Suprapubic skin (tissue), 4 donors: ENCODE measurements around the gene XCR1. TPM values are rescaled to one million over a fixed set of nuclear protein-coding genes. Genes with fewer than 3 reads are reported as not detected.
"Not testable (repeated sequence)": the region's sequence is repeated elsewhere in the genome, so short reads cannot be mapped to it uniquely, and the experiment has no call there.

Source experiments
- DNase-seq, 2 donors: peaks; one replicate each; pipeline ENCODE4 v3.0.0-alpha.2; 2019; ENCODE audit warnings: low spot score in 2 of 2
- H3K27ac ChIP-seq: fragments of 200-600 bp; sonication (generic); one replicate; pipeline ENCODE4 v1.5.1; 2019
- H3K27me3 ChIP-seq: fragments of 200-600 bp; sonication (generic); one replicate; pipeline ENCODE4 v1.5.1; 2019
- H3K36me3 ChIP-seq: fragments of 200-600 bp; sonication (generic); one replicate; pipeline ENCODE4 v1.5.1; 2019
- H3K4me1 ChIP-seq: fragments of 200-600 bp; sonication (generic); one replicate; pipeline ENCODE4 v1.5.1; 2019
- H3K4me3 ChIP-seq: fragments of 200-600 bp; sonication (generic); one replicate; pipeline ENCODE4 v1.5.1; 2019; ENCODE audit warnings: mild to moderate bottlenecking
- H3K9me3 ChIP-seq: fragments of 200-600 bp; sonication (generic); one replicate; pipeline ENCODE4 v1.5.1; 2019
- CTCF ChIP-seq, 2 donors: fragments of 200-600 bp in 1 of 2; fragments of 450-650 bp in 1 of 2; sonication (generic) in 1 of 2; IDR thresholded peaks; one replicate each; pipeline ENCODE4 v1.5.1; 2016 to 2019; ENCODE audit warnings: antibody characterized with exemption in 2 of 2, mild to moderate bottlenecking in 1 of 2, moderate library complexity in 1 of 2
- EP300 ChIP-seq: sonication (generic); formaldehyde crosslinking; IDR thresholded peaks from one replicate; pipeline ENCODE4 v1.6.1; 2017; ENCODE audit warnings: antibody characterized with exemption
- POLR2A ChIP-seq, 2 donors: fragments of 450-650 bp; IDR thresholded peaks; one replicate each; pipeline ENCODE4 v1.6.1; 2017; ENCODE audit warnings: antibody characterized with exemption in 2 of 2, mild to moderate bottlenecking in 2 of 2, moderate library complexity in 2 of 2
- POLR2AphosphoS5 ChIP-seq, 3 donors: sonication (generic); formaldehyde crosslinking; IDR thresholded peaks; one replicate each; pipeline ENCODE4 v1.6.1; 2017; ENCODE audit warnings: antibody characterized with exemption in 3 of 3
- WGBS: methylation state at CpG from one replicate; pipeline ENCODE4 v1.1.5; 2018; 5-methylcytosine and 5-hydroxymethylcytosine counted together
- total RNA-seq, 4 donors: library from RNA; depleted of rRNA; stranded (reverse); fragments of >200 nt; gene quantifications; one replicate each; pipeline ENCODE4 v1.1.0, GENCODE V29; 2016

XCR1 gene
- total RNA-seq, 4 donors from 2014 or later = 0.93 to 7.2 (median 1.9) TPM; not detected in 1

DNA sequence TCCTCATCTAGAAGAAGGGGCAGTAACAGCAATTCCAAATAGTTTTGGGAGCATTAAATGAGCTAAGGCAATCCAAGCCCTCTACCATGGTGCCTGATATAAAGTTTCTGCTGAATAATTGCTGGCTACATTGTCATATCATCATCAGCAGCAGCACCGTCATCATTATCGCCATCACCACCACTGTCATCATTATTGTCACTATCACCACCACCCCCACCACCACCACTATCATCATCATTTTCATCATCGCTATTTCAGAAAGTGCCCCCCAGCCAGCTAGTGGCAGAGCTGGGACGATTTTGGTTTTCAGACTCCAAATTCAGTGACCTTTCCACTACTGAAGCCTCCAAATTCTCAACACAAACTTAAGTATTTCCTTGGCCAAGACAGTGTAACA lies 15.0 kb downstream of the XCR1 start:
- Histone ChIP-seq H3K9me3 (no peaks in the 10 kb centered on the region), H3K4me1 (no peaks in the 10 kb centered on the region), H3K27ac (no peak overlapping the region), H3K4me3 (no peak overlapping the region), H3K27me3 (no peaks in the 10 kb centered on the region), H3K36me3 (no peaks in the 10 kb centered on the region)
- no peak for TF ChIP-seq POLR2AphosphoS5 (IDR thresholded peaks at IDR 0.05)
- TF ChIP-seq EP300 = no peak
- TF ChIP-seq CTCF (IDR thresholded peaks at IDR 0.05) = no peak
- TF ChIP-seq POLR2A (IDR thresholded peaks at IDR 0.05) = no peak
- peak in 1 of 2 donors; percentile 43 for DNase-seq
- 79% methylated on average over 4 of the region's 4 CpGs for WGBS

GRCh38 chr3:46010519-46011113 lies 16.7 kb downstream of the XCR1 start:
- 91% methylated on average over 2 of the region's 2 CpGs for WGBS
- TF ChIP-seq CTCF (IDR thresholded peaks at IDR 0.05) = no peak
- TF ChIP-seq POLR2AphosphoS5 (IDR thresholded peaks at IDR 0.05) = no peak
- no peak for TF ChIP-seq EP300
- TF ChIP-seq POLR2A (IDR thresholded peaks at IDR 0.05) = no peak

DNA sequence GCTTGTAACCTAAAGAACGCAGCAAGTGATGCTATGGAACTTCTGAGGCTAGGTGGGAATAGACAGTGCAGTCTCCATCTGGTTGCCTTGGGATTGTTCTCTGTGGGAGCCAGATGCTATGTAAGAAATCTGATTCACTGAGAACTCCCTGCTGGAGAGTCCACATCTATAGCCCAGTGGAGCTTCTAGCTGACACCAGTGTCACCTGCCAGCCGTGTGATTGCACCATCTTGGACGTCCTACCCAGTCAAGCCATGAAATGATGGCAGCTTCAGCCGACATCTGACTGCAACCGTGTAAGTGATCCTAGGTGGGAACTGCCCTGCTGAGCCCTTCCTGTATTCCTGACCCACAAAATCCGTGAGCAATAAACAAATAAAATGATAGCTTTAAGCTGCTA lies 19.2 kb downstream of the XCR1 start:
- WGBS = 71% methylated on average over 6 of the region's 6 CpGs
- no peaks in the 10 kb centered on the region for H3K36me3 ChIP-seq
- peaks cover 7% of the 10 kb centered on the region for H3K4me1 ChIP-seq
- no peaks in the 10 kb centered on the region for H3K9me3 ChIP-seq
- no peak overlapping the region for H3K4me3 ChIP-seq
- TF ChIP-seq POLR2AphosphoS5 (IDR thresholded peaks at IDR 0.05) = no peak
- TF ChIP-seq CTCF (IDR thresholded peaks at IDR 0.05) = no peak
- TF ChIP-seq POLR2A (IDR thresholded peaks at IDR 0.05) = no peak
- TF ChIP-seq EP300 = no peak
- H3K27ac ChIP-seq = no peak overlapping the region
- no peaks in the 10 kb centered on the region for H3K27me3 ChIP-seq
- no peak for DNase-seq

More at GRCh38 chr3:46010519-46011113, 16.7 kb downstream of the XCR1 start:
- Histone ChIP-seq H3K9me3 (no peaks in the 10 kb centered on the region), H3K36me3 (no peaks in the 10 kb centered on the region), H3K27me3 (no peaks in the 10 kb centered on the region), H3K4me3 (no peak overlapping the region), H3K4me1 (peaks cover 7% of the 10 kb centered on the region), H3K27ac (no peak overlapping the region)
- DNase-seq = no peak

- no peak for TF ChIP-seq POLR2A (IDR thresholded peaks at IDR 0.05)
- H3K9me3 ChIP-seq = no peaks in the 10 kb centered on the region
- no peak overlapping the region for H3K27ac ChIP-seq
Measured at GRCh38 chr3:46007280-46007679, 20.0 kb downstream of the XCR1 start.

GRCh38 chr3:46006238-46007032 lies 20.8 kb downstream of the XCR1 start:
- H3K9me3 ChIP-seq = no peaks in the 10 kb centered on the region
- WGBS = 46% methylated on average over 5 of the region's 5 CpGs
- H3K27me3 ChIP-seq = no peaks in the 10 kb centered on the region
- H3K4me1 ChIP-seq = peaks cover 7% of the 10 kb centered on the region
- no peaks in the 10 kb centered on the region for H3K36me3 ChIP-seq
- H3K4me3 ChIP-seq = no peak overlapping the region
- no peak overlapping the region for H3K27ac ChIP-seq
- no peak for DNase-seq
- TF ChIP-seq POLR2A (IDR thresholded peaks at IDR 0.05) (no peak), POLR2AphosphoS5 (IDR thresholded peaks at IDR 0.05) (no peak), CTCF (IDR thresholded peaks at IDR 0.05) (no peak), EP300 (no peak)

More at GRCh38 chr3:46007280-46007679, 20.0 kb downstream of the XCR1 start:
- Histone ChIP-seq H3K36me3 (no peaks in the 10 kb centered on the region), H3K27me3 (no peaks in the 10 kb centered on the region), H3K4me1 (peaks cover 7% of the 10 kb centered on the region), H3K4me3 (no peak overlapping the region)
- DNase-seq = no peak

DNA sequence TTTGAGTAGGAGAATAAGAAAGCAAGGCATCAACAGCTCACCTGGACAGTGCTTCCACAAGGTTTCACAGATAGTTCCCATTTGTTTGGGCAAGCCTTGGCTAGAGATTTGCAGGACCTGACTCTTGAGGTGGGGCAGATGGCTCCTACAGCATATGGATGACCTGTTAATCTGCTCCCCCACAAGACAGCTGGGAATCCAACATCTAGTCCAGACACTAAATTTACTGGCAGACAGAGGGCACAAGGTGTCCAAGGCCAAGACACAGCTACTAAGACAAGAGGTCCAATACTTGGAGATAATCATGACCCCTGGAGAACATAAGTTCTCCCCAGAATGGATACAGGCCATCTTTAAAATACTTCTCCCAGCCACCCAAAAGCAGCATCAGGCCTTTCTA lies 23.6 kb downstream of the XCR1 start:
- not testable (repeated sequence) for H3K4me3 ChIP-seq, DNase-seq, H3K36me3 ChIP-seq, H3K9me3 ChIP-seq, H3K27ac ChIP-seq, H3K27me3 ChIP-seq, H3K4me1 ChIP-seq
